Adipocyte (in vitro differentiated cells): ENCODE data around the gene HOXA7.

Experiments used
- DNase-seq: peaks from one replicate; pipeline ENCODE4 v3.0.0-alpha.2; 2015; ENCODE audit warnings: low read depth
- H3K27me3 ChIP-seq: replicated peaks from 2 replicates; pipeline ENCODE4 v1.7.0; 2013; ENCODE audit warnings: mild to moderate bottlenecking, low read length, moderate library complexity; ENCODE audit not compliant: control insufficient read depth, insufficient read depth
- H3K36me3 ChIP-seq: 2 replicates; pipeline ENCODE4 v1.7.0; 2013; ENCODE audit warnings: low read length, mild to moderate bottlenecking, moderate library complexity; ENCODE audit not compliant: control insufficient read depth, insufficient read depth, severe bottlenecking
- H3K4me1 ChIP-seq: 2 replicates; pipeline ENCODE4 v1.7.0; 2013; ENCODE audit warnings: mild to moderate bottlenecking, low read length, moderate library complexity; ENCODE audit not compliant: control insufficient read depth, insufficient read depth
- H3K4me3 ChIP-seq: 2 replicates; pipeline ENCODE4 v1.7.0; 2013; ENCODE audit warnings: mild to moderate bottlenecking, low read length, moderate library complexity
- H3K9ac ChIP-seq: 2 replicates; pipeline ENCODE4 v1.7.0; 2013; ENCODE audit warnings: mild to moderate bottlenecking, low read length, moderate library complexity
- H3K9me3 ChIP-seq: 2 replicates; pipeline ENCODE4 v1.7.0; 2013; ENCODE audit warnings: mild to moderate bottlenecking, low read length, moderate library complexity; ENCODE audit not compliant: control insufficient read depth

HOXA7 gene

GRCh38 chr7:27191833-27192545, 35.5 kb upstream of the HOXA7 start:
- no peak for DNase-seq
- Histone ChIP-seq H3K4me3 (peak overlapping the region; percentile 78), H3K4me1 (no peaks in the 10 kb centered on the region), H3K9ac (peak overlapping the region; percentile 69), H3K27me3 (peaks cover 10% of the 10 kb centered on the region), H3K36me3 (no peaks in the 10 kb centered on the region), H3K9me3 (no peaks in the 10 kb centered on the region)

- Histone ChIP-seq H3K9ac (no peak overlapping the region), H3K4me3 (no peak overlapping the region), H3K4me1 (no peaks in the 10 kb centered on the region), H3K27me3 (peaks cover 4% of the 10 kb centered on the region), H3K36me3 (no peaks in the 10 kb centered on the region), H3K9me3 (no peaks in the 10 kb centered on the region)
- DNase-seq: no peak
These were observed 34.8 kb upstream of the HOXA7 start for GRCh38 chr7:27191161-27191731.

- DNase-seq: no peak
These were observed 33.7 kb upstream of the HOXA7 start for GRCh38 chr7:27189997-27190748.

GRCh38 chr7:27189295-27189996, 33.0 kb upstream of the HOXA7 start:
- H3K4me1 ChIP-seq: peaks cover 4% of the 10 kb centered on the region
- DNase-seq: no peak
- H3K36me3 ChIP-seq: no peaks in the 10 kb centered on the region
- H3K9ac ChIP-seq: no peak overlapping the region
- no peaks in the 10 kb centered on the region for H3K9me3 ChIP-seq
- peaks cover 4% of the 10 kb centered on the region for H3K27me3 ChIP-seq
- H3K4me3 ChIP-seq: no peak overlapping the region

More at GRCh38 chr7:27189997-27190748, 33.7 kb upstream of the HOXA7 start:
- Histone ChIP-seq H3K4me3 (no peak overlapping the region), H3K4me1 (no peaks in the 10 kb centered on the region), H3K9me3 (no peaks in the 10 kb centered on the region), H3K36me3 (no peaks in the 10 kb centered on the region), H3K9ac (no peak overlapping the region), H3K27me3 (peaks cover 4% of the 10 kb centered on the region)

GRCh38 chr7:27188386-27189294, 32.2 kb upstream of the HOXA7 start:
- H3K36me3 ChIP-seq: no peaks in the 10 kb centered on the region
- H3K9me3 ChIP-seq: no peaks in the 10 kb centered on the region
- peak overlapping the region; percentile 23 for H3K4me3 ChIP-seq
- H3K27me3 ChIP-seq: peaks cover 4% of the 10 kb centered on the region
- no peak for DNase-seq
- peak overlapping the region; percentile 25 for H3K9ac ChIP-seq
- peaks cover 6% of the 10 kb centered on the region for H3K4me1 ChIP-seq

- peaks cover 13% of the 10 kb centered on the region for H3K4me1 ChIP-seq
- peak overlapping the region; percentile 23 for H3K4me3 ChIP-seq
- no peaks in the 10 kb centered on the region for H3K36me3 ChIP-seq
- H3K27me3 ChIP-seq: peaks cover 4% of the 10 kb centered on the region
- no peak for DNase-seq
- peak overlapping the region; percentile 25 for H3K9ac ChIP-seq
- H3K9me3 ChIP-seq: no peaks in the 10 kb centered on the region
These were observed 31.3 kb upstream of the HOXA7 start for GRCh38 chr7:27187475-27188385.

GRCh38 chr7:27186668-27187474, 30.4 kb upstream of the HOXA7 start:
- peak overlapping the region; percentile 89 for H3K4me3 ChIP-seq
- H3K36me3 ChIP-seq: no peaks in the 10 kb centered on the region
- no peak for DNase-seq
- H3K9me3 ChIP-seq: no peaks in the 10 kb centered on the region
- peak overlapping the region; percentile 93 for H3K9ac ChIP-seq
- peaks cover 4% of the 10 kb centered on the region for H3K27me3 ChIP-seq
- peaks cover 21% of the 10 kb centered on the region for H3K4me1 ChIP-seq

- H3K36me3 ChIP-seq: no peaks in the 10 kb centered on the region
- no peak for DNase-seq
- no peaks in the 10 kb centered on the region for H3K9me3 ChIP-seq
- peak overlapping the region; percentile 89 for H3K4me3 ChIP-seq
- H3K27me3 ChIP-seq: peaks cover 1% of the 10 kb centered on the region
- H3K9ac ChIP-seq: peak overlapping the region; percentile 93
- peaks cover 28% of the 10 kb centered on the region for H3K4me1 ChIP-seq
These were observed 29.6 kb upstream of the HOXA7 start for GRCh38 chr7:27185854-27186667.
